ENCODE data around the gene SNAP47.

Gene SNAP47

GRCh38 chr1:227785094-227785804 lies 50.0 kb downstream of the SNAP47 start:
- DNase-seq (ENCODE audit: insufficient read length, low spot score) (no peak), FAIRE-seq (no peak)
- TF ChIP-seq TAF1 (IDR thresholded peaks at IDR 0.05; ENCODE audit: low read depth, low read length) (no peak), PAX5 (IDR thresholded peaks at IDR 0.05; ENCODE audit: insufficient read depth, low read length, severe bottlenecking) (no peak), POU2F2 (IDR thresholded peaks at IDR 0.05; ENCODE audit: low read depth, low read length) (no peak), POLR2A (IDR thresholded peaks at IDR 0.05; ENCODE audit: low read depth, low read length) (no peak), SPI1 (IDR thresholded peaks at IDR 0.05; ENCODE audit: low read depth, low read length) (no peak), POLR2AphosphoS5 (IDR thresholded peaks at IDR 0.05; ENCODE audit: low read depth, low read length) (no peak)

GRCh38 chr1:227785805-227786671 lies 50.8 kb downstream of the SNAP47 start:
- TF ChIP-seq POLR2AphosphoS5 (IDR thresholded peaks at IDR 0.05; ENCODE audit: low read depth, low read length) (no peak), TAF1 (IDR thresholded peaks at IDR 0.05; ENCODE audit: low read depth, low read length) (no peak), SPI1 (IDR thresholded peaks at IDR 0.05; ENCODE audit: low read depth, low read length) (no peak), POLR2A (IDR thresholded peaks at IDR 0.05; ENCODE audit: low read depth, low read length) (no peak)
- DNase-seq (ENCODE audit: insufficient read length, low spot score) (peak; percentile 2), FAIRE-seq (no peak)

GRCh38 chr1:227786673-227787512 lies 51.7 kb downstream of the SNAP47 start:
- FAIRE-seq (no peak), DNase-seq (ENCODE audit: insufficient read length, low spot score) (peak; percentile 41)
- no peak for TF ChIP-seq POLR2AphosphoS5 (IDR thresholded peaks at IDR 0.05; ENCODE audit: low read depth, low read length)
- TF ChIP-seq PAX5 (IDR thresholded peaks at IDR 0.05; ENCODE audit: insufficient read depth, low read length, severe bottlenecking), result no peak
- no peak for TF ChIP-seq SPI1 (IDR thresholded peaks at IDR 0.05; ENCODE audit: low read depth, low read length)
- no peak for TF ChIP-seq POU2F2 (IDR thresholded peaks at IDR 0.05; ENCODE audit: low read depth, low read length)
- no peak for TF ChIP-seq POLR2A (IDR thresholded peaks at IDR 0.05; ENCODE audit: low read depth, low read length)
- TF ChIP-seq TAF1 (IDR thresholded peaks at IDR 0.05; ENCODE audit: low read depth, low read length), result no peak

- peak; percentile 96 for DNase-seq (ENCODE audit: insufficient read length, low spot score)
- TF ChIP-seq POLR2AphosphoS5 (IDR thresholded peaks at IDR 0.05; ENCODE audit: low read depth, low read length), result 0 out of 2 replicates have a peak, but pooled peaks have one; percentile 24
- TF ChIP-seq PAX5 (IDR thresholded peaks at IDR 0.05; ENCODE audit: insufficient read depth, low read length, severe bottlenecking), result no peak
- peak; percentile 99 for FAIRE-seq
These were observed 52.5 kb downstream of the SNAP47 start for GRCh38 chr1:227787513-227788270.

- peak; percentile 62 for DNase-seq (ENCODE audit: insufficient read length, low spot score)
These were observed 53.2 kb downstream of the SNAP47 start for GRCh38 chr1:227788271-227789083.

GRCh38 chr1:227789084-227790033 lies 54.1 kb downstream of the SNAP47 start:
- DNase-seq (ENCODE audit: insufficient read length, low spot score), result peak; percentile 3
- TF ChIP-seq POLR2AphosphoS5 (IDR thresholded peaks at IDR 0.05; ENCODE audit: low read depth, low read length), result no peak
- TF ChIP-seq SPI1 (IDR thresholded peaks at IDR 0.05; ENCODE audit: low read depth, low read length), result no peak
- no peak for TF ChIP-seq POLR2A (IDR thresholded peaks at IDR 0.05; ENCODE audit: low read depth, low read length)
- TF ChIP-seq POU2F2 (IDR thresholded peaks at IDR 0.05; ENCODE audit: low read depth, low read length), result no peak
- TF ChIP-seq PAX5 (IDR thresholded peaks at IDR 0.05; ENCODE audit: insufficient read depth, low read length, severe bottlenecking), result no peak
- no peak for FAIRE-seq

More at GRCh38 chr1:227788271-227789083, 53.2 kb downstream of the SNAP47 start:
- FAIRE-seq, result peak; percentile 9
- TF ChIP-seq PAX5 (IDR thresholded peaks at IDR 0.05; ENCODE audit: insufficient read depth, low read length, severe bottlenecking) (no peak), POLR2AphosphoS5 (IDR thresholded peaks at IDR 0.05; ENCODE audit: low read depth, low read length) (no peak), SPI1 (IDR thresholded peaks at IDR 0.05; ENCODE audit: low read depth, low read length) (no peak), TAF1 (IDR thresholded peaks at IDR 0.05; ENCODE audit: low read depth, low read length) (no peak), POU2F2 (IDR thresholded peaks at IDR 0.05; ENCODE audit: low read depth, low read length) (no peak), POLR2A (IDR thresholded peaks at IDR 0.05; ENCODE audit: low read depth, low read length) (no peak)

GRCh38 chr1:227790034-227790400 lies 54.8 kb downstream of the SNAP47 start:
- TF ChIP-seq SPI1 (IDR thresholded peaks at IDR 0.05; ENCODE audit: low read depth, low read length), result no peak
- TF ChIP-seq POLR2AphosphoS5 (IDR thresholded peaks at IDR 0.05; ENCODE audit: low read depth, low read length), result no peak
- TF ChIP-seq TAF1 (IDR thresholded peaks at IDR 0.05; ENCODE audit: low read depth, low read length), result no peak
- TF ChIP-seq POLR2A (IDR thresholded peaks at IDR 0.05; ENCODE audit: low read depth, low read length), result no peak
- TF ChIP-seq POU2F2 (IDR thresholded peaks at IDR 0.05; ENCODE audit: low read depth, low read length), result no peak
- no peak for TF ChIP-seq PAX5 (IDR thresholded peaks at IDR 0.05; ENCODE audit: insufficient read depth, low read length, severe bottlenecking)
- FAIRE-seq, result no peak
- DNase-seq (ENCODE audit: insufficient read length, low spot score), result no peak

Measured in GM12891 (cell line).